GM12878 (cell line): ENCODE data around the gene FCHSD2. TPM values are rescaled to one million over a fixed set of nuclear protein-coding genes. Genes with fewer than 3 reads are reported as not detected.

Experiments
- BACH1 ChIP-seq: fragments of 450-650 bp; IDR thresholded peaks from 2 replicates; pipeline ENCODE4 v1.6.1; 2017; ENCODE audit warnings: mild to moderate bottlenecking, borderline replicate concordance
- CHD2 ChIP-seq: IDR thresholded peaks from 2 replicates; pipeline ENCODE4 v1.6.1; 2011; ENCODE audit warnings: low read depth, low read length, improper control_type of control experiment, borderline replicate concordance
- CHD4 ChIP-seq: fragments of 200-600 bp; sonication (generic); IDR thresholded peaks from 2 replicates; pipeline ENCODE4 v1.6.1; 2016; ENCODE audit warnings: mild to moderate bottlenecking
- DPF2 ChIP-seq: fragments of 450-650 bp; IDR thresholded peaks from 2 replicates; pipeline ENCODE4 v1.6.1; 2017; ENCODE audit warnings: mild to moderate bottlenecking
- ESRRA ChIP-seq: IDR thresholded peaks from 2 replicates; pipeline ENCODE4 v1.6.1; 2012; ENCODE audit warnings: mild to moderate bottlenecking, low read length, improper control_type of control experiment
- EZH2 ChIP-seq: IDR thresholded peaks from 2 replicates; pipeline ENCODE4 v1.6.1; 2012; ENCODE audit warnings: low read depth, mild to moderate bottlenecking, control low read depth, inconsistent platforms, low read length, borderline replicate concordance; ENCODE audit not compliant: control insufficient read depth
- FOXK2 ChIP-seq: fragments of 450-650 bp; IDR thresholded peaks from 2 replicates; pipeline ENCODE4 v1.6.1; 2017; ENCODE audit warnings: mild to moderate bottlenecking, moderate library complexity
- HDAC2 ChIP-seq: fragments of 200-600 bp; sonication (generic); IDR thresholded peaks from 2 replicates; pipeline ENCODE4 v1.6.1; 2017
- HDAC6 ChIP-seq: fragments of 200-600 bp; sonication (generic); IDR thresholded peaks from one replicate; pipeline ENCODE4 v1.8.0; 2017; ENCODE audit warnings: antibody characterized with exemption; ENCODE audit not compliant: unreplicated experiment
- IKZF1 ChIP-seq: fragments of 450-650 bp; conservative IDR thresholded peaks from 2 replicates; pipeline ENCODE4 v1.6.1; 2017; ENCODE audit warnings: antibody characterized with exemption, mild to moderate bottlenecking
- IKZF2 ChIP-seq, 2 experiments: fragments of 450-650 bp; IDR thresholded peaks; 2 replicates each; pipeline ENCODE4 v1.6.1; 2017; ENCODE audit warnings: mild to moderate bottlenecking in 2 of 2, moderate library complexity in 2 of 2
- JUNB ChIP-seq: IDR thresholded peaks from 2 replicates; pipeline ENCODE4 v1.6.1; 2016; ENCODE audit warnings: antibody characterized with exemption, mild to moderate bottlenecking
- NR2C2 ChIP-seq: IDR thresholded peaks from 2 replicates; pipeline ENCODE4 v1.6.1; 2011; ENCODE audit warnings: borderline replicate concordance, low read depth; ENCODE audit not compliant: control insufficient read depth, insufficient read length
- NR2F1 ChIP-seq: fragments of 450-650 bp; conservative IDR thresholded peaks from 2 replicates; pipeline ENCODE4 v1.6.1; 2017; ENCODE audit warnings: mild to moderate bottlenecking
- PML ChIP-seq: IDR thresholded peaks from 2 replicates; pipeline ENCODE4 v1.6.1; 2012; ENCODE audit warnings: low read length, inconsistent platforms
- POLR2AphosphoS5 ChIP-seq: IDR thresholded peaks from 2 replicates; pipeline ENCODE4 v1.6.1; 2011; ENCODE audit warnings: mild to moderate bottlenecking, low read length, inconsistent platforms
- RBBP5 ChIP-seq: fragments of 200-600 bp; sonication (generic); conservative IDR thresholded peaks from 2 replicates; pipeline ENCODE4 v1.6.1; 2016
- RELA ChIP-seq: fragments of 450-650 bp; IDR thresholded peaks from 2 replicates; pipeline ENCODE4 v1.8.0; 2014; ENCODE audit warnings: borderline replicate concordance; ENCODE audit not compliant: partially characterized antibody
- SIN3A ChIP-seq: IDR thresholded peaks from 2 replicates; pipeline ENCODE4 v1.6.1; 2012; ENCODE audit warnings: low read depth, low read length, improper control_type of control experiment
- SMAD5 ChIP-seq: IDR thresholded peaks from 2 replicates; pipeline ENCODE4 v1.6.1; 2016; ENCODE audit warnings: antibody characterized with exemption, low read depth
- SP1 ChIP-seq: IDR thresholded peaks from one replicate; pipeline ENCODE4 v1.6.1; 2011; ENCODE audit warnings: low read depth, low read length
- SUPT20H ChIP-seq: IDR thresholded peaks from 2 replicates; pipeline ENCODE4 v1.6.1; 2011; ENCODE audit warnings: low read depth, mild to moderate bottlenecking, low read length, moderate library complexity, borderline replicate concordance; ENCODE audit not compliant: control insufficient read depth
- YY1 ChIP-seq: IDR thresholded peaks from 2 replicates; pipeline ENCODE4 v1.6.1; 2011; ENCODE audit warnings: low read depth, mild to moderate bottlenecking, low read length
- ZZZ3 ChIP-seq: IDR thresholded peaks from 2 replicates; pipeline ENCODE4 v1.6.1; 2011; ENCODE audit warnings: low read depth; ENCODE audit not compliant: control insufficient read depth, insufficient read length
- polyA plus RNA-seq, 11 experiments: library from polyadenylated mRNA; depleted of rRNA in 4 of 11; unstranded in 6 of 11; stranded (reverse) in 5 of 11; fragments of >200 nt; fragmentation: Nextera tagmentation in 4 of 11; fragmentation: Illumina TruSeq in 1 of 11; extraction: Ambion mirVana in 4 of 11; extraction: Trizol in 1 of 11; gene quantifications; 1 replicate in 1 of 11; 2 replicates in 10 of 11; pipeline versions ENCODE4 v1.2.1 to v1.2.3, GENCODE V29; 2011 to 2016; ENCODE audit warnings: inconsistent platforms in 2 of 11, missing spikeins in 2 of 11, low read depth in 1 of 11
- total RNA-seq, 4 experiments: library from RNA; depleted of rRNA in 3 of 4; stranded (reverse); fragments of >200 nt in 3 of 4; fragmentation: Illumina TruSeq in 1 of 4; extraction: Trizol in 1 of 4; gene quantifications; 2 replicates each; pipeline versions ENCODE4 v1.2.1 to v1.2.3, GENCODE V29; 2013 to 2021
- TF ChIP-seq, protein P1 (sequence below): IDR thresholded peaks from 2 replicates; pipeline ENCODE4 v1.6.1; 2011; ENCODE audit warnings: mild to moderate bottlenecking, low read depth, low read length, moderate library complexity; ENCODE audit not compliant: insufficient replicate concordance
- TF ChIP-seq, protein P2 (sequence below), 3 experiments: IDR thresholded peaks in 2 of 3; conservative IDR thresholded peaks in 1 of 3; 2 replicates each; pipeline ENCODE4 v1.5.1; 2011; ENCODE audit warnings: low read depth in 3 of 3, low read length in 3 of 3, mild to moderate bottlenecking in 3 of 3, control low read depth in 2 of 3, moderate library complexity in 2 of 3, inconsistent platforms in 1 of 3, mixed read lengths in 1 of 3; ENCODE audit not compliant: control insufficient read depth in 2 of 3, insufficient read depth in 1 of 3; ENCODE audit errors: extremely low read depth in 1 of 3
- TF ChIP-seq, protein P3 (sequence below): fragments of 450-650 bp; IDR thresholded peaks from 2 replicates; pipeline ENCODE4 v1.6.1; 2014; ENCODE audit warnings: mild to moderate bottlenecking

Gene FCHSD2
- total and polyA plus RNA-seq, 10 of the 15 experiments (the other 5 are each of a cell fraction or from before 2014, with no cell fraction given): 13.2 to 89.8 (median 47.8) TPM

DNA sequence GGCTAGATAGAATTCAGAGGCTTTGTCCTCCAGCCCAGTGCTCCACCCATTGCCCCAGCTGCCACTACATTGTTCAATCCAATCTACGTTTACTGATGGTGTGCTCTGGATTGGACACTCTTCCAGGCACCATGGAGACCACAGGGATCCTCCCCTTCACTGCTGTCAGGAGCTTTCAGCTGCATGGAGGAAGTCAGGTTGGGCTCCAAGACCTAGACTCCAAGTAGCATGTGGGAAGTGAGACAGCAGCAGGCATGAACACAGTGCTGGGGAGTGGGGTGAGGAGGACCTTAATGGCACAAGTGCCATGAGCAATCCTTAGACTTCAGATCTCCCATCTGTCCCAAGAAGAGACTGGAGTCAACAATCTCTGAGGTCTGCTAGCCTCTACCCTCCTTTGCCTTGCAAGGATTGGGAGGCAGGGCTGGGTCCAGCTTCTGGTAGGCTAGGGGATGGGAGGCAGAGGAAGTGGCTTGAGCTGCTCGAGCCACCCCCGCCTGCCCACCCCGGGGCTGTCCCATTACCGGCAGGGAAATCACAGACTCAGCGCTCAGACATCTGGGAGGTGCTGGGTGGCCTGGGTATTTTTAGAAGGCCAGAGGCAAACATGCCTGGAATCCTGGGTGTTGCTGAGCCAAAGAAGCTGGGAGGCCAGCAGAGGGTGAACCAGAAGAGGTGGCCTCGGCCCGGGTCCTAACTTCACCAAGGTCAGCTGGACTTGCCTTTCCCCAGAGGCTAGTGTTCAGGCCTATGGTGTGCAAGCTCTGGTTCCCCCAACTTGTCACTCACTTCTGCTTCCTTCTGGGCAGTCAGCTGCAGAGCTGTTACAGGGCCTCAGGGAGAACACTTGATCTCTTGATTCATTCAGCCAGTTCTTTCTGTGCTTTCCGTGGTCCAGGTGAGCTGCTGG lies 15.2 kb upstream of the FCHSD2 start (continued):
- TF ChIP-seq, protein P1, sequence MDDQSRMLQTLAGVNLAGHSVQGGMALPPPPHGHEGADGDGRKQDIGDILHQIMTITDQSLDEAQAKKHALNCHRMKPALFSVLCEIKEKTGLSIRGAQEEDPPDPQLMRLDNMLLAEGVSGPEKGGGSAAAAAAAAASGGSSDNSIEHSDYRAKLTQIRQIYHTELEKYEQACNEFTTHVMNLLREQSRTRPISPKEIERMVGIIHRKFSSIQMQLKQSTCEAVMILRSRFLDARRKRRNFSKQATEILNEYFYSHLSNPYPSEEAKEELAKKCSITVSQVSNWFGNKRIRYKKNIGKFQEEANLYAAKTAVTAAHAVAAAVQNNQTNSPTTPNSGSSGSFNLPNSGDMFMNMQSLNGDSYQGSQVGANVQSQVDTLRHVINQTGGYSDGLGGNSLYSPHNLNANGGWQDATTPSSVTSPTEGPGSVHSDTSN: peak; percentile 88
- TF ChIP-seq FOXK2 (no peak), YY1 (no peak), NR2C2 (no peak), CHD2 (0 out of 2 replicates have a peak, but pooled peaks have one; percentile 54), ZZZ3 (no peak), DPF2 (peak; percentile 83; the same call in 1 of the 2 replicates), IKZF2 (IDR thresholded peaks at IDR 0.05) (peak; percentile 79 to 83; a peak in 3 of 4 replicates), EZH2 (no peak), NR2F1 (peak; percentile 64; the same call in 1 of the 2 replicates), RELA (peak; percentile 79), SIN3A (no peak), HDAC6 (no peak), BACH1 (peak; percentile 0; the same call in 1 of the 2 replicates), RBBP5 (no peak), SMAD5 (no peak), SUPT20H (no peak), IKZF1 (peak; percentile 94), PML (no peak), HDAC2 (no peak), SP1 (peak; percentile 30), JUNB (no peak), POLR2AphosphoS5 (peak; percentile 61), CHD4 (no peak), ESRRA (no peak)
- TF ChIP-seq, protein P2, sequence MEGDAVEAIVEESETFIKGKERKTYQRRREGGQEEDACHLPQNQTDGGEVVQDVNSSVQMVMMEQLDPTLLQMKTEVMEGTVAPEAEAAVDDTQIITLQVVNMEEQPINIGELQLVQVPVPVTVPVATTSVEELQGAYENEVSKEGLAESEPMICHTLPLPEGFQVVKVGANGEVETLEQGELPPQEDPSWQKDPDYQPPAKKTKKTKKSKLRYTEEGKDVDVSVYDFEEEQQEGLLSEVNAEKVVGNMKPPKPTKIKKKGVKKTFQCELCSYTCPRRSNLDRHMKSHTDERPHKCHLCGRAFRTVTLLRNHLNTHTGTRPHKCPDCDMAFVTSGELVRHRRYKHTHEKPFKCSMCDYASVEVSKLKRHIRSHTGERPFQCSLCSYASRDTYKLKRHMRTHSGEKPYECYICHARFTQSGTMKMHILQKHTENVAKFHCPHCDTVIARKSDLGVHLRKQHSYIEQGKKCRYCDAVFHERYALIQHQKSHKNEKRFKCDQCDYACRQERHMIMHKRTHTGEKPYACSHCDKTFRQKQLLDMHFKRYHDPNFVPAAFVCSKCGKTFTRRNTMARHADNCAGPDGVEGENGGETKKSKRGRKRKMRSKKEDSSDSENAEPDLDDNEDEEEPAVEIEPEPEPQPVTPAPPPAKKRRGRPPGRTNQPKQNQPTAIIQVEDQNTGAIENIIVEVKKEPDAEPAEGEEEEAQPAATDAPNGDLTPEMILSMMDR (IDR thresholded peaks at IDR 0.05 in 2 of 3, conservative IDR thresholded peaks at IDR 0.05 in 1 of 3; ENCODE audit: control insufficient read depth in 2 of 3, extremely low read depth in 1 of 3, insufficient read depth in 1 of 3, low read depth in 3 of 3, low read length in 3 of 3): no peak
- TF ChIP-seq, protein P3, sequence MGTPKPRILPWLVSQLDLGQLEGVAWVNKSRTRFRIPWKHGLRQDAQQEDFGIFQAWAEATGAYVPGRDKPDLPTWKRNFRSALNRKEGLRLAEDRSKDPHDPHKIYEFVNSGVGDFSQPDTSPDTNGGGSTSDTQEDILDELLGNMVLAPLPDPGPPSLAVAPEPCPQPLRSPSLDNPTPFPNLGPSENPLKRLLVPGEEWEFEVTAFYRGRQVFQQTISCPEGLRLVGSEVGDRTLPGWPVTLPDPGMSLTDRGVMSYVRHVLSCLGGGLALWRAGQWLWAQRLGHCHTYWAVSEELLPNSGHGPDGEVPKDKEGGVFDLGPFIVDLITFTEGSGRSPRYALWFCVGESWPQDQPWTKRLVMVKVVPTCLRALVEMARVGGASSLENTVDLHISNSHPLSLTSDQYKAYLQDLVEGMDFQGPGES: no peak
